Ishikawa (cell line): Measurements from ENCODE around the gene KRT37.

ENCODE experiments used
- CEBPB ChIP-seq: IDR thresholded peaks from 2 replicates; pipeline ENCODE4 v1.6.1; 2012
- CREB1 ChIP-seq: IDR thresholded peaks from 2 replicates; pipeline ENCODE4 v1.6.1; 2012; ENCODE audit warnings: low read depth
- EGR1 ChIP-seq: IDR thresholded peaks from 2 replicates; pipeline ENCODE4 v1.6.1; 2012
- EP300 ChIP-seq: IDR thresholded peaks from 2 replicates; pipeline ENCODE4 v1.6.1; 2012; ENCODE audit warnings: borderline replicate concordance
- FOXM1 ChIP-seq: IDR thresholded peaks from 2 replicates; pipeline ENCODE4 v1.6.1; 2012; ENCODE audit warnings: low read depth, borderline replicate concordance
- NFIC ChIP-seq: IDR thresholded peaks from 2 replicates; pipeline ENCODE4 v1.6.1; 2012
- RAD21 ChIP-seq: IDR thresholded peaks from 2 replicates; pipeline ENCODE4 v1.6.1; 2012; ENCODE audit warnings: low read depth
- TAF1 ChIP-seq: IDR thresholded peaks from 2 replicates; pipeline ENCODE4 v1.6.1; 2012; ENCODE audit warnings: low read depth, mild to moderate bottlenecking
- TCF12 ChIP-seq: IDR thresholded peaks from 2 replicates; pipeline ENCODE4 v1.6.1; 2012; ENCODE audit warnings: low read depth
- TEAD4 ChIP-seq: IDR thresholded peaks from 2 replicates; pipeline ENCODE4 v1.6.1; 2012
- YY1 ChIP-seq: IDR thresholded peaks from 2 replicates; pipeline ENCODE4 v1.6.1; 2012; ENCODE audit warnings: low read depth
- ZBTB7A ChIP-seq: IDR thresholded peaks from 2 replicates; pipeline ENCODE4 v1.6.1; 2012; ENCODE audit warnings: low read depth
- TF ChIP-seq, protein P1 (sequence below): IDR thresholded peaks from 2 replicates; pipeline ENCODE4 v1.6.1; 2012
- TF ChIP-seq, protein P2 (sequence below): IDR thresholded peaks from 2 replicates; pipeline ENCODE4 v1.6.1; 2012; ENCODE audit warnings: low read depth, mild to moderate bottlenecking
- TF ChIP-seq, protein P3 (sequence below): IDR thresholded peaks from 2 replicates; pipeline ENCODE4 v1.6.1; 2012

KRT37 gene

DNA sequence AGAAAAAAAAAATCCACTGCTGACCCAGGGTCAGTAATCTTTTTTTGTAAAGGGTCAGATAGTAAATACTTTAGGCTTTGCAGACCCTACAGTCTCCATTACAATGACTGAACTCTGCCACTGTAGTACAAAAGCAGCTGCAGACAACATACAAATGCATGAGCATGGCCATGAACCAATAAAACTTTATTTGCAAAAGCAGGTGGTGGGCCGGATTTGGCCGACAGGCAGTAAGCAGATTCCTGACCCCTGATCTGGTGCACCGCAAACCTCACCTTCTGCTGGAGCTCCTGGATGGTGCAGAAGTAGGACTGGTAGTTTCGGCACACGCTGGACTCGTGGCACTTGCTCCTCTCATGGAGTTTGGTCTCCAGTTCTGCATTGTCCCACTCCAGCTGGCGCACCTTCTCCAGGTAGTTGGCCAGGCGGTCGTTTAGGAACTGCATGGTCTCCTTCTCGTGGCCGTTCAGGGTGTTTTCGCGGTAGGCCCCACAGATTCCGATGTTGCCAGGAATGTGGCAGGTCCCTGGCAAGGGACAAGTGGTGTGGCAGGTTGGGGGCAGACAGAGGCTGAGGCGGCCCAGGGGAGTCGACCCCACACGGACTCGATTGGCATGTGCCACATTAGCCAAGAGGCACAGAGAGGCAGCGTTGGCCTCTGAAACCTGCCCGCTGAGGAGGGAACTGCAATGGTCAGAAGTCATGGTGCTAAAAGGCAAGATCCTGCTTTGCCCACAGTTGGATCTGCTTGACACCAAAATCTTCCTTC, 13.1 kb downstream of the KRT37 start:
- TF ChIP-seq EP300 (no peak), RAD21 (no peak), ZBTB7A (no peak), CREB1 (no peak), TAF1 (no peak), EGR1 (no peak), CEBPB (no peak), FOXM1 (no peak)
- TF ChIP-seq, protein P1, sequence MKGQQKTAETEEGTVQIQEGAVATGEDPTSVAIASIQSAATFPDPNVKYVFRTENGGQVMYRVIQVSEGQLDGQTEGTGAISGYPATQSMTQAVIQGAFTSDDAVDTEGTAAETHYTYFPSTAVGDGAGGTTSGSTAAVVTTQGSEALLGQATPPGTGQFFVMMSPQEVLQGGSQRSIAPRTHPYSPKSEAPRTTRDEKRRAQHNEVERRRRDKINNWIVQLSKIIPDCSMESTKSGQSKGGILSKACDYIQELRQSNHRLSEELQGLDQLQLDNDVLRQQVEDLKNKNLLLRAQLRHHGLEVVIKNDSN: no peak
- TF ChIP-seq, protein P2, sequence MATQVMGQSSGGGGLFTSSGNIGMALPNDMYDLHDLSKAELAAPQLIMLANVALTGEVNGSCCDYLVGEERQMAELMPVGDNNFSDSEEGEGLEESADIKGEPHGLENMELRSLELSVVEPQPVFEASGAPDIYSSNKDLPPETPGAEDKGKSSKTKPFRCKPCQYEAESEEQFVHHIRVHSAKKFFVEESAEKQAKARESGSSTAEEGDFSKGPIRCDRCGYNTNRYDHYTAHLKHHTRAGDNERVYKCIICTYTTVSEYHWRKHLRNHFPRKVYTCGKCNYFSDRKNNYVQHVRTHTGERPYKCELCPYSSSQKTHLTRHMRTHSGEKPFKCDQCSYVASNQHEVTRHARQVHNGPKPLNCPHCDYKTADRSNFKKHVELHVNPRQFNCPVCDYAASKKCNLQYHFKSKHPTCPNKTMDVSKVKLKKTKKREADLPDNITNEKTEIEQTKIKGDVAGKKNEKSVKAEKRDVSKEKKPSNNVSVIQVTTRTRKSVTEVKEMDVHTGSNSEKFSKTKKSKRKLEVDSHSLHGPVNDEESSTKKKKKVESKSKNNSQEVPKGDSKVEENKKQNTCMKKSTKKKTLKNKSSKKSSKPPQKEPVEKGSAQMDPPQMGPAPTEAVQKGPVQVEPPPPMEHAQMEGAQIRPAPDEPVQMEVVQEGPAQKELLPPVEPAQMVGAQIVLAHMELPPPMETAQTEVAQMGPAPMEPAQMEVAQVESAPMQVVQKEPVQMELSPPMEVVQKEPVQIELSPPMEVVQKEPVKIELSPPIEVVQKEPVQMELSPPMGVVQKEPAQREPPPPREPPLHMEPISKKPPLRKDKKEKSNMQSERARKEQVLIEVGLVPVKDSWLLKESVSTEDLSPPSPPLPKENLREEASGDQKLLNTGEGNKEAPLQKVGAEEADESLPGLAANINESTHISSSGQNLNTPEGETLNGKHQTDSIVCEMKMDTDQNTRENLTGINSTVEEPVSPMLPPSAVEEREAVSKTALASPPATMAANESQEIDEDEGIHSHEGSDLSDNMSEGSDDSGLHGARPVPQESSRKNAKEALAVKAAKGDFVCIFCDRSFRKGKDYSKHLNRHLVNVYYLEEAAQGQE: no peak
- TF ChIP-seq, protein P3, sequence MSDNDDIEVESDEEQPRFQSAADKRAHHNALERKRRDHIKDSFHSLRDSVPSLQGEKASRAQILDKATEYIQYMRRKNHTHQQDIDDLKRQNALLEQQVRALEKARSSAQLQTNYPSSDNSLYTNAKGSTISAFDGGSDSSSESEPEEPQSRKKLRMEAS: no peak

DNA sequence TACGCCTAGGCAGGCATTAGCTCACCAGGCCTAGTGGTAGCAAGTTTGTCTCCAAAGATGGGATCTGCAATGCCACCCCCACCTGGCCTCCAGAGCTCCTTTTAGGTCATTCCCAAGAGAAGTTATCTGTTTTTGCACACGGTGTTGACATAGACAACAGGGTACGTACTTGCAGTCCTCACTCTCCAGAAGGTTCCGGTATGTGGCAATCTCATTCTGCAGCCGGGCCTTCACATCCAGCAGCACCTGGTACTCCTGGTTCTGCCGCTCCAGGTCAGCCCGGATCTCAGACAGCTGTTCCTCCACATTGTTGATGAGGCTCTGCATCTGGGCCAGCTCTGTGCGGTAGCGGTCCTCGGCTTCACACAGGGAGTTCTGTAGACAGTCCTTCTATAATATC, 17.2 kb downstream of the KRT37 start:
- no peak for TF ChIP-seq NFIC
- no peak for TF ChIP-seq EP300
- no peak for TF ChIP-seq TCF12
- no peak for TF ChIP-seq FOXM1
- TF ChIP-seq, protein P1: no peak
- TF ChIP-seq, protein P2: no peak
- TF ChIP-seq EGR1: no peak
- no peak for TF ChIP-seq TEAD4
- TF ChIP-seq ZBTB7A: no peak
- no peak for TF ChIP-seq YY1
- TF ChIP-seq CREB1: no peak
- no peak for TF ChIP-seq CEBPB
- TF ChIP-seq TAF1: no peak
- TF ChIP-seq, protein P3: no peak
- TF ChIP-seq RAD21: no peak

DNA sequence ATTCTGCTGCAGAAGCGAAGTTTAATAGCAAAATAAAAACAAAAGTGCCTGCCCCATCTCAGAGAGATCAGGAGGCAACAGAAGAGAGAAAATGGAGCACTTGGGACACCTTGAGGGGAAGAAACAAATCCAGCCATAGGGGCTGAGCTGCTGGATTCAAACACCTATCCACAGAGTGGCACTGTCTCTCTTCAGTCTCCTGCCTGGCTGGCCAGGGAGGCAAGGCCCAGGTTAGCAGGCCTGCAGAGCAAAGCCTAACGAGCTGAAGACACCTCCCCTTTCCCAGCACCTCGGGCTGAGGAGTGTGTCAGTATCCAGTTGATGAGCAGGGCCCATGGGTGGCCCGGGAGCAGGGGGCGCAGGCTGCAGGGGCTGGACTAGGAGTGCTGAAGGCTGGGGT, 18.2 kb downstream of the KRT37 start:
- TF ChIP-seq RAD21: peak; percentile 38
- TF ChIP-seq CEBPB: no peak

DNA sequence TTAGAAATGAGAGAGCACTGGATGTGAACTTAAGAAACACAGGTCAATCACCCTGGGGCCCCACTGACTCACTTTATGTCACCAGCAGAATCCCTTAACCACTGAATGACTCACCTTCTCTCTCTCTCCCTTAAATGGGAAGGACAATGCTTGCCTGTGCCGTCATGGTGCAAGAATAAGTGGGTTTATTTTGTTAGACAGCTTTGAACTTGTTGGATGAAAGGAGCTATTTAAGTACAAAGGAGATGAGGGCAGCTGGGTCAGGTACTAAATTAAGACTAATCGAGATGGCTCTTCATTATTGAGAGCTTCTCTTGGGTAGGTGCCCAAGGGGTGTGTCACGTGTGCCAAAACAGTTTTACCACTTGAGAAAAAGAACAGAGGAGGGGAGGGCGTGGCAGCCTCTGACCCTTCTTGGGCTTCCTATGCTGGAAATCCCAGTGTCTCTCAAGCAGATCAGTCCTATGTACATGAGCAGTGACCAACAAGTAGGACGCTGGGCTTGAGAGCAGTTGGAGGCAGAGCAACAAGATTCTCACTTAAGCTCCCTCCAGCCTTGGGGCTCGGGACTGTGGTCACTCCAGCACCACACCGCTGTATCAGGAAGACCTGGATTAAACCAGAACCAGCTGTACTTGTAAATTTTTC, 20.2 kb downstream of the KRT37 start:
- no peak for TF ChIP-seq EGR1

DNA sequence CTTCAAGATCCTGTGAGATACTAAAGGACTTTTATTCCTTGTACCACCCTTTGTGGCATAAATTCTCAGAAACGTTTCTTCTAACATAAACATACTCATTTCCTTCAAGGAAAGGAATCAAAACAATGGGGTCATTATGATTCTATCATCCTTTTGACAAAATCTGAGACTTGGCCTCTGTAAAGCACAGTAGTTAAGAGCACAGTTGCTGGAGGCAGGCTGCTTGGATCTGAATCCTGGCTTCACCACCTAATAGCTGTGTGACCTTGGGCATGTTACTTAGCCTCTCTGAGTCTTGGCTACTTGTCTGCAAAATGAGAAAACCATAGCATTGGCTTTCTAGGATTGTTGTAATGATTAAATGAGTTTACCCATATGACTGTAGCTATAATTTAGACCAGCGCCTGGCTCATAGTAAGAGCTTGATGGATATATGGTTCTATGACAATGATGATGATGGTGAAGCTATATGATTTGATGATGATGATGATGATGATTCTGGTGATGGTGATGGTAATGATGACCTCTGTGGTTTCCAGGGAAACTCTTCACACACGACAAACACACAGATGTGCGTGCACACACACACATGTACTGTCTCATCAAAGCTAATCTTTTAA, 20.9 kb downstream of the KRT37 start:
- TF ChIP-seq, protein P1: no peak
- TF ChIP-seq ZBTB7A (no peak), CREB1 (no peak), EGR1 (no peak), TEAD4 (no peak)

DNA sequence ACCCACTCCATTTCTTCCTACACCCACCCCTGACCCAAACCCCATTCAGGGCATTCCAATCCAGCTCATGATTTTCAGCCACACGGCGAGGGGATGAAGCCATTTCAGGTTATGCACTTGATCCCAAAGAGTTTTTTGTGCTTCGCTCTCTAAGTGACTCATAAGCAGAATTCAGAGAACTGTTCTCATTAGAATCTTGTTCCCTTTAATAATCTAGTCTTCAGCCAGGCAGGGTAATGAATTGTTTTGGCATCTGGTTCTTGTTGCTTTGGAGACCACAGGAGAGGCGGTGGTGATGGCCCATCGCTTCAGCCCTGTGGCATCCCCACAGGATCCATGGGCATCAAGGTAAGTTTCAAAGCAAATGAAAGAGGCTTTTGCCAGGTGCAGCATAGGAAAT, 22.2 kb downstream of the KRT37 start:
- TF ChIP-seq EGR1 (no peak), ZBTB7A (no peak)
